Lung (tissue), 12 donors: ENCODE measurements around the gene CELF1. TPM values are rescaled to one million over a fixed set of nuclear protein-coding genes. Genes with fewer than 3 reads are reported as not detected.

Experiments
- ATAC-seq: fragments of 200-7000 bp; cut with Tn5 transposase; one replicate; pipeline ENCODE4 v1.9.1; 2020; ENCODE audit warnings: moderate number of reproducible peaks; ENCODE audit not compliant: insufficient read depth, low FRiP score
- DNase-seq, 3 donors: peaks; one replicate each; pipeline ENCODE4 v3.0.0-alpha.2; 2013 to 2017
- H3K27ac ChIP-seq, 2 donors: one replicate each; pipeline ENCODE4 v1.5.1; 2013; ENCODE audit warnings: mild to moderate bottlenecking in 2 of 2, moderate library complexity in 2 of 2, control low read depth in 1 of 2, inconsistent platforms in 1 of 2, low read depth in 1 of 2, low read length in 1 of 2
- H3K27me3 ChIP-seq, 3 donors: one replicate each; pipeline ENCODE4 v1.5.1; 2013; ENCODE audit warnings: low read length in 2 of 3; ENCODE audit not compliant: control insufficient read depth in 3 of 3, insufficient read depth in 3 of 3
- H3K36me3 ChIP-seq, 4 donors: one replicate each; pipeline ENCODE4 v1.5.1; 2013; ENCODE audit warnings: low read length in 4 of 4, mild to moderate bottlenecking in 1 of 4, moderate library complexity in 1 of 4; ENCODE audit not compliant: control insufficient read depth in 4 of 4, insufficient read depth in 4 of 4
- H3K4me1 ChIP-seq, 5 donors: one replicate each; pipeline ENCODE4 v1.5.1; 2013; ENCODE audit warnings: low read length in 5 of 5, mild to moderate bottlenecking in 2 of 5, moderate library complexity in 1 of 5; ENCODE audit not compliant: control insufficient read depth in 5 of 5, insufficient read depth in 5 of 5
- H3K4me3 ChIP-seq: one replicate; pipeline ENCODE4 v1.5.1; 2013; ENCODE audit warnings: mild to moderate bottlenecking, control low read depth, moderate library complexity
- H3K9ac ChIP-seq, 2 donors: one replicate each; pipeline ENCODE4 v1.5.1; 2013; ENCODE audit warnings: low read length in 2 of 2, control low read depth in 1 of 2; ENCODE audit not compliant: insufficient read depth in 1 of 2
- H3K9me3 ChIP-seq, 4 donors: one replicate each; pipeline ENCODE4 v1.5.1; 2013; ENCODE audit warnings: low read length in 3 of 4, mild to moderate bottlenecking in 1 of 4, moderate library complexity in 1 of 4; ENCODE audit not compliant: control insufficient read depth in 4 of 4, insufficient read depth in 3 of 4
- CTCF ChIP-seq: IDR thresholded peaks from 2 replicates; pipeline ENCODE4 v1.5.1; 2012; ENCODE audit warnings: mild to moderate bottlenecking; ENCODE audit errors: control extremely low read depth, extremely low read depth
- WGBS, 2 donors: extraction: QIAGEN DNeasy Blood & Tissue Kit; methylation state at CpG; one replicate each; pipeline ENCODE4 v1.1.7; 2013; 5-methylcytosine and 5-hydroxymethylcytosine counted together
- polyA plus RNA-seq, 2 donors: library from polyadenylated mRNA; stranded (reverse); fragments of 200-250 nt; gene quantifications; one replicate each; pipeline ENCODE4 v1.2.1, GENCODE V29; 2013
- total RNA-seq, 2 donors: library from RNA; depleted of rRNA in 1 of 2; stranded (reverse); fragments of >200 nt in 1 of 2; gene quantifications; one replicate each; pipeline ENCODE4 v1.2.1, GENCODE V29; 2014 to 2021
- donor health status: control.
- donor health status: control.
- donor health status: Bipolar disorder and iron deficiency.
- donor health status: healthy.
- donor health status: DM: yes; HTN: yes; CAD: no.

CELF1 gene
- total and polyA plus RNA-seq, 4 donors: 32.2 to 184 (median 63.8) TPM

GRCh38 chr11:47516155-47516554, 36.8 kb downstream of the CELF1 start:
- H3K4me1 ChIP-seq: peaks cover 0 to 49% (median 16%) of the 10 kb centered on the region in 5 donors
- H3K9ac ChIP-seq: no peak overlapping the region
- no peaks in the 10 kb centered on the region for H3K27me3 ChIP-seq
- ATAC-seq (no peak), DNase-seq (no peak)
- peak overlapping the region in 1 of 2 donors; percentile 59 for H3K27ac ChIP-seq
- TF ChIP-seq CTCF: no peak
- H3K4me3 ChIP-seq: no peak overlapping the region
- 69 to 72% methylated on average over 3 of the region's 3 CpGs for WGBS, 2 donors
- H3K36me3 ChIP-seq: no peaks in the 10 kb centered on the region
- no peaks in the 10 kb centered on the region for H3K9me3 ChIP-seq

GRCh38 chr11:47514825-47515647, 37.9 kb downstream of the CELF1 start:
- H3K9me3 ChIP-seq: no peaks in the 10 kb centered on the region
- peak overlapping the region; percentile 67 to 91 for H3K27ac ChIP-seq
- DNase-seq (peak in 2 of 3 donors; percentile 19 to 34), ATAC-seq (no peak)
- no peak for TF ChIP-seq CTCF
- no peak overlapping the region for H3K4me3 ChIP-seq
- H3K4me1 ChIP-seq: peaks cover 0 to 47% (median 16%) of the 10 kb centered on the region in 5 donors
- 63 to 67% methylated on average over 5 of the region's 5 CpGs for WGBS, 2 donors
- H3K36me3 ChIP-seq: no peaks in the 10 kb centered on the region
- no peaks in the 10 kb centered on the region for H3K27me3 ChIP-seq
- no peak overlapping the region for H3K9ac ChIP-seq

- TF ChIP-seq CTCF: no peak
- Histone ChIP-seq H3K4me3 (no peak overlapping the region), H3K27me3 (no peaks in the 10 kb centered on the region), H3K27ac (peak overlapping the region in 1 of 2 donors; percentile 74), H3K36me3 (no peaks in the 10 kb centered on the region), H3K9ac (peak overlapping the region in 1 of 2 donors; percentile 38), H3K4me1 (peaks cover 0 to 40% (median 15%) of the 10 kb centered on the region in 5 donors), H3K9me3 (no peaks in the 10 kb centered on the region)
- ATAC-seq (no peak), DNase-seq (no peak)
- 49 to 66% methylated on average over 2 of the region's 2 CpGs for WGBS, 2 donors
Observed at GRCh38 chr11:47512701-47513100, 40.2 kb downstream of the CELF1 start.
